ENCODE measurements around the gene ATP6V0A1. TPM values are rescaled to one million over a fixed set of nuclear protein-coding genes. Genes with fewer than 3 reads are reported as not detected.

Gene ATP6V0A1
- total RNA-seq, 2 donors from 2014 or later, result 77.6 to 93.0 TPM

DNA sequence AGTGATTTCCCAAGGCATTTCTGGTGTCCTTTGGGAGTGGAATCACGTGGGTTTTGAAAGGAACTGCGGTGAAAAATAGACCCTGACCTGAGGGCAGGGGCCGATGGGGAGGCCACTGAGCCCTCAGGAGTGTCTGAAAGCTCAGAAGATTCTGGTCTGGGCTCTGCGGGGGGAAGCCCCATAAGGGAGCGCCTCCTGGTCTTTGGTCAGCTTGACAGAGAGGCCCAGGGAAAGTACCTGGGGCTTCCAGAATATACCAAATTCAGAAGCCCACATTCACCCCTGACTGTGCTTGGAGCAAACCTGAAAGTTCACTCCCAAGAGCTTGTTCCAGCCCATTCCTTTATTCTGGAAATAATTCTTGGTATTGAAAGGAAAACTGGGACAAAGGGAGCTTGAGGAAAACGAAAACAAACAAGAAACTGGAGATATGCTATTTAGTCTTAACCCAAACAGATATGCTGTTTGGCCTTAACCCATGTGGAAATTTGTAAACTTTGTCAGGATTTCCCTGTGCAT, 54.1 kb downstream of the ATP6V0A1 start:
- H3K36me3 ChIP-seq, result peaks cover under 1% of the 10 kb centered on the region
- H3K9me3 ChIP-seq, result no peaks in the 10 kb centered on the region
- H3K4me3 ChIP-seq, result no peak overlapping the region
- H3K27me3 ChIP-seq, result no peaks in the 10 kb centered on the region
- H3K4me1 ChIP-seq, result peaks cover 5% of the 10 kb centered on the region
- TF ChIP-seq, protein P1, sequence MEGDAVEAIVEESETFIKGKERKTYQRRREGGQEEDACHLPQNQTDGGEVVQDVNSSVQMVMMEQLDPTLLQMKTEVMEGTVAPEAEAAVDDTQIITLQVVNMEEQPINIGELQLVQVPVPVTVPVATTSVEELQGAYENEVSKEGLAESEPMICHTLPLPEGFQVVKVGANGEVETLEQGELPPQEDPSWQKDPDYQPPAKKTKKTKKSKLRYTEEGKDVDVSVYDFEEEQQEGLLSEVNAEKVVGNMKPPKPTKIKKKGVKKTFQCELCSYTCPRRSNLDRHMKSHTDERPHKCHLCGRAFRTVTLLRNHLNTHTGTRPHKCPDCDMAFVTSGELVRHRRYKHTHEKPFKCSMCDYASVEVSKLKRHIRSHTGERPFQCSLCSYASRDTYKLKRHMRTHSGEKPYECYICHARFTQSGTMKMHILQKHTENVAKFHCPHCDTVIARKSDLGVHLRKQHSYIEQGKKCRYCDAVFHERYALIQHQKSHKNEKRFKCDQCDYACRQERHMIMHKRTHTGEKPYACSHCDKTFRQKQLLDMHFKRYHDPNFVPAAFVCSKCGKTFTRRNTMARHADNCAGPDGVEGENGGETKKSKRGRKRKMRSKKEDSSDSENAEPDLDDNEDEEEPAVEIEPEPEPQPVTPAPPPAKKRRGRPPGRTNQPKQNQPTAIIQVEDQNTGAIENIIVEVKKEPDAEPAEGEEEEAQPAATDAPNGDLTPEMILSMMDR (IDR thresholded peaks at IDR 0.05), result no peak
- H3K9ac ChIP-seq (ENCODE audit: low read depth in 2 of 2, low read length in 2 of 2), result no peak overlapping the region
- intact Hi-C loops (cut with DNase I), result no loop called here
- no peak overlapping the region for H3K27ac ChIP-seq
- DNase-seq, result no peak

DNA sequence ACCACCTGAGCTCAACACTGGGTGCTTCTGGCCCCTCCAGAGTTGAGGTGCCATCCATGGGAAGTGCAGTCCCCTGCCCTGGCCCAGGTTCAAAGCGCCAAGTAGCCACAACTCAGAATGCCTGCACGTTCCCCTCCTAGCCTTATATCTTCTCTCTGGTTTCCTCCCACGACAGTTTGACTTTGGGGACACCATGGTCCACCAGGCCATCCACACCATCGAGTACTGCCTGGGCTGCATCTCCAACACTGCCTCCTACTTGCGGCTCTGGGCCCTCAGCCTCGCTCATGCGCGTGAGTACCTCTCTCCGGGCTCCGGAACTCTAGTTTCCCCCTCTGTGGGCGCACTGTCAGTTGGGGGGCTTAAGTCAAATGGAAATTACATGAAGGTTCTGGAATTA, 55.0 kb downstream of the ATP6V0A1 start:
- no peak overlapping the region for H3K4me3 ChIP-seq
- TF ChIP-seq, protein P1 (IDR thresholded peaks at IDR 0.05), result no peak
- intact Hi-C loops (cut with DNase I), result no loop called here
- no peak overlapping the region for H3K27ac ChIP-seq
- H3K4me1 ChIP-seq, result peaks cover 13% of the 10 kb centered on the region
- no peaks in the 10 kb centered on the region for H3K9me3 ChIP-seq
- H3K9ac ChIP-seq (ENCODE audit: low read depth in 2 of 2, low read length in 2 of 2), result peak overlapping the region in 1 of 2 donors; percentile 28
- no peak for DNase-seq
- H3K27me3 ChIP-seq, result no peaks in the 10 kb centered on the region
- H3K36me3 ChIP-seq, result no peaks in the 10 kb centered on the region

DNA sequence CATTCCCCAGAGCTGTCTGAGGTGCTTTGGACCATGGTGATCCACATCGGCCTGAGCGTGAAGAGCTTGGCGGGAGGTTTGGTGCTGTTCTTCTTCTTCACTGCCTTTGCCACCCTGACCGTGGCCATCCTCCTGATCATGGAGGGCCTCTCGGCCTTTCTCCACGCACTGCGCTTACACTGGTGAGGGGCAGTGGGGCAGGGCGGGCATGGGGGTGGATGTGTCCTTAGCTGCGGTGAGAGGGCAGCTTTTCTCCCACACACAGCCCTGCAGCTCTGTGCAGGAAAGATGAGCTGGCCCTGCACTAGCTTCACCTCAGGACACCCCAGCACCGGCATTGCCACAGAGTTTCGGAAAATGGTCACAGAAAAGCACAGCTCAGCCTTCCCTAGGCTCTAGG, 55.6 kb downstream of the ATP6V0A1 start:
- TF ChIP-seq, protein P1 (IDR thresholded peaks at IDR 0.05), result no peak
- no peak for DNase-seq
- H3K9me3 ChIP-seq, result no peaks in the 10 kb centered on the region
- peaks cover 17% of the 10 kb centered on the region for H3K4me1 ChIP-seq
- no peaks in the 10 kb centered on the region for H3K36me3 ChIP-seq
- intact Hi-C loops (cut with DNase I), result no loop called here
- no peak overlapping the region for H3K4me3 ChIP-seq
- H3K27ac ChIP-seq, result no peak overlapping the region
- H3K27me3 ChIP-seq, result no peaks in the 10 kb centered on the region
- no peak overlapping the region for H3K9ac ChIP-seq (ENCODE audit: low read depth in 2 of 2, low read length in 2 of 2)

DNA sequence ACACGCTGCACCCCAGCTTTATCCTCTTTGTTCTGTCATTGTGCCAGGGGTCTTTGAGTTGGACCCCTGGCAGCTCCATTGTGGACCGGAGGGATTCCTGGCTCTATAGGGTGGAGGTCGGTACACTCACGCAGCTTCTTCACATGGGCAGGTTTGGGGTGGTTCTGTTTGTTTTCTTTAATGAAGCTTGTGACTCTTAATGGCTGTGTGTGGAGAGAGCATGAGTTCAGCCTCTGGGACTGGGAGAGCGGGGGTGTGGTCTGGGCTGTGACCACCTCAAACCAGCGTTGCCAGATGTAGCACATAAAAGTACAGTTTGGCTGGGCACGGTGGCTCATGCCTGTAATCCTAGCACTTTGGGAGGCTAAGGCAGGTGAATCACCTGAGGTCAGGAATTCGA, 56.2 kb downstream of the ATP6V0A1 start:
- H3K4me1 ChIP-seq, result peaks cover 23% of the 10 kb centered on the region

DNA sequence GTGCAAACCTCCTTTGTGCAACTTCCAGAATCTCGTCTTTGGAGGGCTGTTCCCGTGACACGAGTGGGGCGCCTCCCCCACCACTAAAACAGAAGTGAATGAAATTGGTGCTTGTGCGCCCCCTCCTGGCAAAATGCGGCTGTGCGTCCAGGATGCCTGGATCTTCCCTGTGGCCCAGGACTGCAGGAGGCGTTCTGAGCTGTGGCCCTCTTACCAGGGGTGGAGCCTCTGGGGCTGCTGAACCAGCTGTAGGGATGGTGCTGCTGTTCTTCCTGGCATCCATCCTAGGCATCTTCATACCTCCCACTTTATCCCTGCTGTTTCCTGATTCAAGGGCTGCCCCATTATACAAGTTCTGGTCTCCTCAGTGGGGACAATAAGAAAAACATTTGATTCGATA, 58.8 kb downstream of the ATP6V0A1 start:
- peak; percentile 95 for DNase-seq
- H3K9me3 ChIP-seq, result no peaks in the 10 kb centered on the region
- TF ChIP-seq, protein P1 (IDR thresholded peaks at IDR 0.05), result peak; percentile 99
- H3K36me3 ChIP-seq, result no peaks in the 10 kb centered on the region
- H3K9ac ChIP-seq (ENCODE audit: low read depth in 2 of 2, low read length in 2 of 2), result peak overlapping the region in 1 of 2 donors; percentile 76
- H3K27ac ChIP-seq, result peak overlapping the region; percentile 95
- intact Hi-C loops (cut with DNase I), result loop anchor here (2.0 kb wide), 1 partner anchor 89 kb away; no protein-coding TSS in a partner anchor
- H3K27me3 ChIP-seq, result no peaks in the 10 kb centered on the region
- peaks cover 39% of the 10 kb centered on the region for H3K4me1 ChIP-seq
- H3K4me3 ChIP-seq, result no peak overlapping the region

More for the DNA sequence above, 56.2 kb downstream of the ATP6V0A1 start:
- Histone ChIP-seq H3K9ac (ENCODE audit: low read depth in 2 of 2, low read length in 2 of 2) (no peak overlapping the region), H3K36me3 (no peaks in the 10 kb centered on the region), H3K27me3 (no peaks in the 10 kb centered on the region), H3K27ac (no peak overlapping the region), H3K9me3 (no peaks in the 10 kb centered on the region), H3K4me3 (no peak overlapping the region)
- intact Hi-C loops (cut with DNase I), result no loop called here
- no peak for DNase-seq
- TF ChIP-seq, protein P1 (IDR thresholded peaks at IDR 0.05), result no peak

Measured in colonic mucosa (tissue), 4 donors.